CD4-positive, alpha-beta T cell treated with Interleukin-17A for 1 hour (primary cell): Measurements from ENCODE around the gene TBL1X.

Source experiments
- DNase-seq: peaks from one replicate; pipeline ENCODE4 v3.0.0-alpha.2; 2020

Gene TBL1X

GRCh38 chrX:9676738-9677097 is 211.9 kb downstream of the TBL1X start:
- no peak for DNase-seq

DNA sequence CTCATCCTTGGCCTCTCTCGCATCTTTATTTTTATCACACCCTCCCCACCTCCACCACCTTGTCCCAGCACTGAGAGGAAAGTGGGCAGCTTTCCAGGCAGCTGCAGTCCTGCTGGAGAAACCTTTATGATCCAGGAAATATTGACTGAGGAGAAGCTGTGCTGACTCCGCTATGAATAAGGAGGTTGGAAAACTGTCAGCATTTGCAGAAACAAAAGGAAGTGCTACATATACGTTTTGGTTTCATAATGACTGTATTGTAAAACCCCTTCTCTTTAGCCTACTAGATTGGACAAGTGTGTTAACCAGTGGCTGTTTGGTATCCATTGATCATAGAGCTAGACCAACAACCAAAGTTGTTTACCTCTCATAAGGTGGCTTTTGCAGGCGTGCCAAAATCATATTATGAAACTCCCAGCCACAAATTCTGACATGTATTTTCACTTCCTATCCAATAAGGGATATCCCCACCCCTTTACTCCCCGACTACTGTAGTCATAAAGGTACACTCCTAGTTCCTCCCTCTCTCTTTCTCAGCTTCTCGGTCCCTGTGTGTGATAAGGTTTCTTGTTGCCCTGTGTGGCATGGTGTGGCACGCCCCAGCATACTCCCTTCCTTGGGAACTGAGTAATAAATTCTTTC is 212.4 kb downstream of the TBL1X start:
- peak; percentile 44 for DNase-seq

DNA sequence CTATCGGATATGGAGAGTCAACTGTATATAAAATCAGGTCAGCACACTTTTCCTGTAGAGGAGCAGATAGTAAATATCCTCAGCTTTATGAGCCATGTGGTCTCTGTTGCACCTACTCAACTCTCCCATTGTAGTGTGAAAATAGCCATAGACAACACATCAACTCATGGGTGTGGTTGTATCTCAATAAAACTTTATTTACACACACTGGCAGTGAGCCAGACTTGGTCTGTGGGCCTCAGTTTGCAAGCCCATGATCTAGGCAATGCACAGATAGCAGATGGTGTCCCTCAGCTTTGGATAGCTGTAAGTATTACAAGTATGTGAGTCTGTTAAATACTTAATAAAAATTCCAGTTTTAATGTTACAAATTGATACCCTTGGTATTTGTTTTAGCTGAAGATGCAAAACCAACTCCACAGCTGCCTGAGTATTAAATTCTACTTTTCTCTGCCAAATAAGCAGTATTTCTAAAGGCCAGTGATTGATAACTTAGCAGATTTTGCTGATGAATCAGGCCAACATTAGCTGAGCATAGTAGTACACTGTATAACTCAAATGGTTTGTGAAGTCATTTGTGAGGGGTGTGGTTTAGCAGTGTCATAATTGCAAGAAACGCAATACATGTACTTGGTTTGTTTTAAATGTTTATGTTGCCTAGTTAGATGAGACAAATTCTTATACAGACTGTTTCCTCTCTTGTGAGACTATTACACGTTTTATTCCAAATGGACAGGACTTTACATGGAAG is 213.5 kb downstream of the TBL1X start:
- DNase-seq: no peak

DNA sequence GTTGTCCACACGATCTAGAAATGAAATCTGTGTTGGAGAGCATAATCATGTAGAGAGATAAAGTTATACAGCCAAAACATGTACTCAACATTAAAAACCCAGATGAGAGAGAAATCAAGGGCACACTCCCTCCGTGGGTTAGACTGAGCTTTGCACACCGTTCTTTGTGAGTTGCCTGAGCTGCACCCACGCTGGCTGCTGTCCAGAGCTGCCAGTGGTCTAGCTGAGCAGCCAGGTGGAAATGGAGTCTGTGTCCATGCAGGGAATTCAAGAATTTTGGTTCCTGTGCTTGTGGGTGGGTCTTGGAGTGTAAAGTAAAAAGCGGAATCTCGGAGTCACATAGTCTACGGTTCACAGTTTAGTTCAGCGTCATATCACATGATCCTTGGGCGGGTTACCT is 216.2 kb downstream of the TBL1X start:
- DNase-seq: no peak

DNA sequence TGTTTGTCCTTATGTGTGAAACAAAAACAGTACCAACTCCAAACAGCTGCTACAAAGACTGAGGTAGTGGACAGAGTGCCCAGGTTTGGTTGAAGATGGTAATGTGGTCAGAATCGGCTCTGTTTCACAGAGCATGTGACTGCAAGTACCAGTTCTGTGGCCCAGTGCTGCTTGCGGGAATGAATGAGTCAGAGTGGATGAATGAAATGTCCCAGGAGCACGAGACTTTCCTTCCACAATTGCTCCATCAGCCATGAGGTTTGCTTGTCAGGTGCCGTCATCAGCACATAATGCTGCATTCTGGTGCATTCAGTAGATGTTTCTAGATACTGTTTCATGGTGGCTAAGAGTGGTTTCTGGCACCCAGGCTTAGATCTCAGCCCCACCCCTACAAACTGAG is 216.6 kb downstream of the TBL1X start:
- no peak for DNase-seq

DNA sequence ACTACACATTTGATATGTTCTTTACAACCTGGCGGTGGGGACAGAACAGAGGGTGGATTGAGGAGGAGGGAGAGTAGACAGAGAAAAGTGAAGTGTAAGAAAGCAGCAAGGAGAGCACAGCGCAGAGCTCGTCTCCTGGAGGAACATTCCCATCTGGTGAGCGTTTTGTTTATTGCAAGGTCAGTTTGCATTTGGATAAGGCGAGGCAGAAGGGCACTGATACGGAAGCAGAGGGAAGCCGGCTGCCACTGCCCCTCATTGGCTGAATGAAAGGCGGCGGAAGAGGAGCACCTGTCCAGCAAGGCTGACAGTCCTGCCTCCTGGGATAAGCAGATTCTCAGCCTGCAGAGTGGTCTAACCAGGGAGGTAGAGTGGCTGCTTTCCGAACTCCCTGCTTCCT is 217.6 kb downstream of the TBL1X start:
- DNase-seq: no peak

DNA sequence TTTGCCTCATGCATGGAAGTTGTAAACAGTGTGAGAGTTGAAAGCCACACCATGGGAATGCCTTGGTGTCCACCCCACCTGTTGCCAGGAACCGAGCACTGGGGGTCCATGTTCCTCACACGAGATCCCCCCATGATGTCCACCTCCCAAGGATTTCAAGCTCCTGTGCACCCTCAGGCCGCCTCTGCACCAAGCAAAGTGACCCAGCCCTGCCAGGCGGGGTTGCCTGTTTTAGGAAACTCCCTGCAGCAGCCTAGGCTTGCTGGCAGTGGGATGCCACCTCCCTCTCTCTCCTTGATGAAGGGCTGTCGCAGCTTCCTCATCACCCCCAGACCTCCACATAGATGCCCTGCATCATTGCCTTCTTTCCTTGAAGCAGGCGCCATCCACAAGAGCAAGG is 218.0 kb downstream of the TBL1X start:
- DNase-seq: no peak

DNA sequence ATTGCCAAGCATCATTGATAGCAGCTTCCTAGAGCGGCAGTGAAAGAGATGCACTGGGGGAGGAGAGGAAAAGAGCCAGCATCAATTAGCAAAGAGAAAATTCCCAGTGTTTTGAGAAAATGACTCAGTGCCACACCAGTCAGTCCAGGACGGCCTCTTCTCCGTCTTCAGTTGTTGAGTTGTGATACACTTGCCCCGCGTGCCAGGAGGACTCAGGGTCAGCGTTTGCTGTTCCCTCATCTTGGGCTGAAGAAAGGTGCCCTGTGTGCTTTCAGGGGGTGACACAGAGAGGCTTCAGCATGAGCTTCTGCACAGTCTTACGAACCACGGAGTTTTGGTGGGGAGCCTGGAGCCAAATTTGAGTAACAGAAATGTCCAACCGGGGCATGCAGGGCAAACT is 218.5 kb downstream of the TBL1X start:
- no peak for DNase-seq

- DNase-seq: no peak
Measured at GRCh38 chrX:9687899-9688298, 223.0 kb downstream of the TBL1X start.

- no peak for DNase-seq
Measured at GRCh38 chrX:9688833-9689232, 224.0 kb downstream of the TBL1X start.

GRCh38 chrX:9690046-9690445 is 225.2 kb downstream of the TBL1X start:
- no peak for DNase-seq

DNA sequence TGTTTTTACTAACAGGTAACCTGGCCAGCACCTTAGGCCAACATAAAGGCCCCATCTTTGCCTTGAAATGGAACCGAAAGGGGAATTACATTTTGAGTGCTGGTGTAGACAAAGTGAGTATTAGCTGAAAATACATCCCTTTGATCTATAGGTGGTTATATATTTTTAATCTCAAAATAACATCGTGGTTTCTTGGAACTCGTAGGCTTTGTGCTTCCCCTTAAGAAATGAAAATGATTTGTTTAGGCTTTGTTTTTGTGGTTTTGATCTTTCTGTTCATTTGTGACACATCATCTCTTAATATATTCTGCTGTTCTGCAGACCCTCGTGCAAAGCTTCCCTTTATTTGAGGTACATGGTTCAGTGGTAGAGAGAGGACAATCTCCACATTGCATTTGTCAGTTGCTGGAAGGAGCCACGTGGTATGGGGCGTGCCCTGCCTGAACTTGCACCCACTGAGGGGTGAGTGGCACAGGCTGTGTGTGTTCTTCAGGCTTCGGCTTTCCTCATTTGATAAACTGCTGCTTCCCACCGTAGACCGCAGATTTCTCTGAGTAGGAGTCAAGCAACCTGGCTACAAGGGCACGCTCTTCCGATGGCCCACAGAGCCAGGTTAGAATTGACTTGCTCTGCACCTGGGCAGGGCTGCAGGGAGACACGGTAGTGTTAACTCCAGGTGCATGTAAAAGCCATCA is 228.6 kb downstream of the TBL1X start:
- no peak for DNase-seq

GRCh38 chrX:9698576-9698975 is 233.7 kb downstream of the TBL1X start:
- no peak for DNase-seq

DNA sequence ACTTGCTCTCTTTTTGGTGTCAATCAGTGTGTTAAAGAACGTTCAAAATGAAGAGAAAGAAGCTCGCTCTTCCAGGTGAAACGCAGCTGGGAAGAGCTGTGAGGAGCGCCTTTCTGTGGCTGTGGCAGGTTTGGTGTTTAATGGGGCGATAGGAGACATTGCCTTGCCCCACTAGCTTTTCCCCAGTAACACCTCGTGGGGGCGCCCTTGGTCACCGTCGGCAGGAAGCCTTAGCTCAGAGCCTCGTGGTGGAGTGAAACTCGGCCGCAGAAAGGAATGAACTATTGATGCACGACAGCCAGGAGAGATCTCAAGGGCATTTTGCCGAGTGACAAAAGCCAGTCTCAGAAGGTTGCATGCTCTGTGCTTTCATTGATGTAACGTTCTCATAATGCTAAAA is 235.7 kb downstream of the TBL1X start:
- DNase-seq: no peak

DNA sequence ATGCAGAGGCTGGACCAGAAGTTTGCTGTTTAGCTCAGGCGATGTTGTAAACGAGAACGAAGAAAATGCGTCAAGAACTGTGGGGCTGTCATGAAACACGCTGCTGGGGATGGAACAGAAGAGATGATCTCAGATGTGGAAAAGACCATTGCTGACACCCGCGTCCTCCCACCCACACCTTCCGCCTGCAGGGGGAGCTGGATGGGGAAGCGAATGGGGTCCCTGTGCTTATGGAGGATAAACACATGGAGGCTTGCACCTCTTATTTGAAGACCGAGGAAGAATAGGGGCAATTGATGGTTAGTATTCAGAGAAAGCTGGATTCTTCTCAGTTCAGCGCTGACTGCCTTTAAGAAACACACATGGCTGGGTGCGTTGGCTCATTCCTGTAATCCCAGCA is 236.9 kb downstream of the TBL1X start:
- DNase-seq: no peak

- no peak for DNase-seq
Measured at GRCh38 chrX:9703406-9703805, 238.5 kb downstream of the TBL1X start.

- DNase-seq: no peak
Measured at GRCh38 chrX:9704876-9705465, 240.1 kb downstream of the TBL1X start.

GRCh38 chrX:9706421-9706820 is 241.6 kb downstream of the TBL1X start:
- DNase-seq: no peak

- no peak for DNase-seq
Measured at GRCh38 chrX:9707306-9708033, 242.6 kb downstream of the TBL1X start.

GRCh38 chrX:9708086-9708485 is 243.2 kb downstream of the TBL1X start:
- DNase-seq: no peak

GRCh38 chrX:9708923-9709553 is 244.2 kb downstream of the TBL1X start:
- peak; percentile 76 for DNase-seq

GRCh38 chrX:9710332-9710731 is 245.5 kb downstream of the TBL1X start:
- DNase-seq: no peak

GRCh38 chrX:9717376-9717775 is 252.5 kb downstream of the TBL1X start:
- DNase-seq: no peak
